ENCODE measurements around the gene ITM2B.
"Not testable (repeated sequence)": the region's sequence is repeated elsewhere in the genome, so short reads cannot be mapped to it uniquely, and the experiment has no call there.

ITM2B gene

DNA sequence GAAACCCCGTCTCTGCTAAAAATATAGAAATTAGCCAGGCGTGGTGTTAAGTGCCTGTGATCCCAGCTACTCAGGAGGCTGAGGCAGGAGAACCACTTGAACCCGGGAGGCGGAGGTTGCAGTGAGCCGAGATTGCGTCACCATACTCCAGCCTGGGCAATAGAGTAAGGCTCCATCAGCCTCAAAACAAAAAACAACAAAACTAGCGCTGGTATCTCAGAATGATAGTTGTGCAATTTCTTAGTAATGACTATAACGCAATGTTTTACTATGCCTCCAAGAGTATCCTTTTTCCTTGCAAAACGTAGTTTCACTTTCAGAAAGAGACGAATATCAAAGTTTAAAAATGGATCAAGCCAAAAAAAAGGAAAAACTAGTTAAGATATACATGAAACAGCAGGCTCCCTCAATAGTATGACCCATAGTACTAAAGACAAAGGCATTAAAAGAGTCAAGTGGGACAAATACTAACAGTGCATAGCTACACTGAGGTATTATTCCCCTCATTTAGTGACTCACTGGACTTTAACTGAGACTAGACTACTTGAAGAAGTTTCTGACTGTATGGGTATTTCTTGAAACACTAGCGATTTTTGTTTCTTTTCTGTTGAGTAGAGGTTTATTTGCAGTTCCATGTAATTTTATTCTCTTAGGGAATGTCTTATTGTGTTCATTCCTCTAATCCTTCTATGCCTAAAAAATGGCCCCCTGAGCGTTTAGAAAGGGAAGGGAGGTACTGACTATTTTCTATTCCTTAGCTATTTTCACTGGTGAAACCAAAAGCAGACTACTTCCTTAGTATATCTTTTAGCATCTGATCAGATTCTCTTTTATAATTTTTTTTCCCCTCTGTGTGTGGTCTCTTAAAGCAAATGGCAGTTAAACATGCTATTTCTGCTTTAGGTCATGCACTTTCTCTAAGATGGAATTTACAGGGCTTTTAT, 10.4 kb upstream of the ITM2B start:
- no peak for DNase-seq (ENCODE audit: low spot score)

DNA sequence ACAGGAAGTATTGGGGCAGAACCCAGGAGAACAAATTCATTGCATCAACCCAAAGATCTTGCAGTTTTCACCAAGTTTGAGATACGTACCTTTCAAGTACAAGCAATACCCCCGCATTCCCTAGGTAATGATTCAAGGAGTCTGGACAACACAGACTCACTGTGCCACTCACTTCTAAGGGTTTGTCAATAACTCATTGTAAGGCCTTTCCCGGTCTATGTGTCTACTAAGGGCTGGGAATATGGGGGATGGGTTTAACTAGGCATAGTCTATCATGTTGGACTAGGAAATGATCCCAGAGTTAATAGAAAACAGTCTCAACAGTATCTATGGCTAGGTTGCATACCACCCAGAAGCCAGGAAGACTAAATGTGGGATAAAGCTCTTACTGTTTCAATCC, 8.3 kb upstream of the ITM2B start:
- no peak for DNase-seq (ENCODE audit: low spot score)

- no peak for DNase-seq (ENCODE audit: low spot score)
These were observed 2.5 kb upstream of the ITM2B start for GRCh38 chr13:48230541-48230940.

DNA sequence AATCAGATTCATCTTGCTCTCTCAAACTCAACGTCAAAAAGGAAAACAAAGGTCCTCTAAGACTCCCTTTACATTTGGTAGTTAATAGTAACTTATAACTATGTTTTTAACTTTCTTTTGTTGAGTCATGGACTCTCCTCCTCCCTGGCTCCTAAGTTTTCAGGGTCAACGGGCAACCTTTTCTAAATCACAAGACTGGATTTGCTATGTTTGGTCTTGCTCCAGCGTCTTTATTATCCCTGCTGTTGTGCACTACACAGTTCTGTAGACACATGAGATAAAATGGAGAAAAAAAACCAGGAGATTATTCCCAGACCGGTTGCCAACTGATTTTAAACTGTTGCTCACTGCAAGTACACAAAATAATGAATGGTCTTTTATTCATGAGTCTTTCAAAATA, 1.9 kb upstream of the ITM2B start:
- no peak for DNase-seq (ENCODE audit: low spot score)

GRCh38 chr13:48231933-48232332, 1.1 kb upstream of the ITM2B start:
- no peak for DNase-seq (ENCODE audit: low spot score)

GRCh38 chr13:48232420-48233045, 473 bp upstream of the ITM2B start:
- DNase-seq (ENCODE audit: low spot score) = peak; percentile 35

DNA sequence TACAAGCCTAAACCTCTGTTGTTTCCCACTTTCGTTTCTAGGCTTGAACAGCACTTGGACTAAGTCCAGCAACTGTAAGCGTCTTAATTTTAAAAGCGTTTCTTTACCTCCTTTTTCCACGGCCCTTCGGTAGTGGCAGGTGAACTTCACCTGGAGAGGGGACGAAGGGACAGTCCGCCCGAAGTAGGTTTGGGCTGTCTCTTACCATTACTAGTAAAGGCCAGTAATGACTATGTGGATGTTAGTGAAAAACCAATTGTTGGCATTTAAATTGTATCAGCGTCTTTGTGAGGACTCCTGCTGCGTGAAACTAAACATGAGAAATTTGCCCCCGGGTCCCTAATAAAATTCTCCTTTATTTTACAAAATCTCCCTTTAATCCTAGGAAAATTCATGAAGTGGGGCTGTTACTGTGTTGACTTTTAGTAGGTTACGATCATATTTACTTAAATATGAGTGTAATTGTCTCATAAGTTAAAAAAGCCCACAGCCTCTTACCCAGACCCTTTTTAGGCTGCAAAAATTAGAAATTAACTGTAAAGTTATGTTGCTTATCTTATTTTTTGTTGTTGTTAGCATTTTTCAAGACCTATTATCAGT, 983 bp downstream of the ITM2B start:
- no peak for DNase-seq (ENCODE audit: low spot score)

GRCh38 chr13:48234566-48235340, 1.7 kb downstream of the ITM2B start:
- no peak for DNase-seq (ENCODE audit: low spot score)

DNA sequence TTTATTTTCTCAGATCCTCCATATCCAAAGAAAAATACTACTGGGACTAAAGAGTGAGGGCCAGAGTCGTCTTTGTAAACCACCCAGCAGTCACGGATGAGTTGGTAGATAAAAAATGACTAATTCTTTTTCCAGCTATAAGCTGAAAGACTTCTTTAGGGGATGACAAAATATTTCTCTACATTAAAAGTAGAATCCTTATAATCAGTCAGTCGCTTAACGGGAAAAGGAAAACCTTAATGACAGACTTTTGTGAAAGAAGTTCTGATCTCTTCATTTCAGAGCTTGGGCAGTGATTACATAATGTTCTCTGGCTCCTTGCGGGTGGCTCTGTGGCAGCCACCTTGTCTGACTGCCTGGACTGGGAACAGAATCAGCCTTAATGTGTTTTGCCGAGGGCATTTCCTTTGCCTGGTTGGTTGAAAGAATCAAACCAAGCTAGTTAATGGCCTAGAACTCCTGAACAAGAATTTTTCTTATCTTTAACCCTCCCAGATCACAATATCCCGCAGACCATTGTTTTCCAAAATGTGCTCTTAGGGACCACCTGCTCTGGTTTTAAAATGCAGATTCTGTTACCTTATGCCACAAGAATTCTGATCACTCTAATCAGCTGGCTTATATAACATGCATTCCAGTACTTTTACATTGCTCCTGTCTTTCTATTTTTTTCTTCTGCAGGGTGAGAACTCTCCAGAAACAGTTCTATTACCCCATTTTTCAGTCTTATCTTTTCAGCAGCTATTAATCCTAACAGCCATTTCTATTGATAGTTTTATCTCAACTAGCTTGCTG, 2.5 kb downstream of the ITM2B start:
- DNase-seq (ENCODE audit: low spot score) = peak; percentile 8

- peak; percentile 22 for DNase-seq (ENCODE audit: low spot score)
These were observed 3.7 kb downstream of the ITM2B start for GRCh38 chr13:48236528-48237353.

- not testable (repeated sequence) for DNase-seq (ENCODE audit: low spot score)
These were observed 6.4 kb downstream of the ITM2B start for GRCh38 chr13:48239369-48239768.

DNA sequence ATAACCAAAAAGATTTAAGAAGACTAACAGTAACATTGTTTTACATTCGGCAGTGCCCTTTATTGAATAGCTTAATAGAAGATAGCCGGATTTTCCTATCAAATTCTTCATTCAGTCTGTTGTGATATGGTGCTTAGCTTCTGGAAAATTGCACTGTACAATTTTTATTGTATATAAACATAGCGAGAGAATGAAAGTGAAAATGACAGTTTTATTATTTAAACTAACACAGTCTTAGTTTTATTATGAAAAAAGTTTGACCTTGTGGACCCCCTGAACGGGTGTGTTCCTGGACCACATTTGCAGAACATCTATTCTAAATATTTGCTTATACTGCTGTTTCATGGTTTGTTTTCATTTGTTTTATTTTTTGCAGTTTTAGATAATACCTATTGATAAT, 8.6 kb downstream of the ITM2B start:
- DNase-seq (ENCODE audit: low spot score) = no peak

DNA sequence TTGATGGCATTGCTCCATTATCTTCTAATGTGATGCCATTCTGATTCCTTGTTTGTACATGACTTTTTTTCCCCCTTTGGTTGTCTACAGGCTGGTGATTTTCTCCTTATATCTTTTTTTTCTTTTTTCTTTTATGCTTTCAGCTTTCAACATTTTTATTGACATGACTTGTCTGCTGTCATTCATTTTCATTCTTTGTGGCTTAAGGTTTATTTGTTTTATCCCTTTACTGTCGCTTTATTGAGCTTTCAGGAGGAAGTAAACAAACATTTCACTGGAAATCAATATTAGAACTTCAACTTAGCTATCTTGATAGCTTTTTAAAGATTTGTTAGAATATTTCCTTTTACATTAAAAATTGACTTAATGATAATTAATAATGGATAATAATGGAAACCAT, 9.7 kb downstream of the ITM2B start:
- DNase-seq (ENCODE audit: low spot score) = no peak

DNA sequence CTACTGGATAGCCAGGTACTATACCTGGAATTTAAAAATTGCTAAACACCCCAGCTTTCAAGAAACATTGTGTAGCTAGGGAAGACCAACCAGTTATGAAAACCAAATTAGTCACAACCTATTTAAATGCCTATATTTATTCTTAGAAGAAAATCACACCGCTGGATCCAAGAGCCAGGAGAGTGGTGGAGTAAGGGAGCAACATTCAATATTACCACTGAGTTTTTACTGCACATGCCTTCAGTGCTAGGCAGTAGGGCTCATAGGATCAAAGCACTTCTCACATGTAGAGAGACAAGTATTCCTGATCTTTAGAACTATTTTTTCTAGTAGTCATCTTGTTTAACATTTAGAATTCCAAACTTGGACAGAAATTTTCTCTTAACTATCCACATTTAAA, 11.2 kb downstream of the ITM2B start:
- no peak for DNase-seq (ENCODE audit: low spot score)

- DNase-seq (ENCODE audit: low spot score) = no peak
These were observed 13.1 kb downstream of the ITM2B start for GRCh38 chr13:48246102-48246501.

DNA sequence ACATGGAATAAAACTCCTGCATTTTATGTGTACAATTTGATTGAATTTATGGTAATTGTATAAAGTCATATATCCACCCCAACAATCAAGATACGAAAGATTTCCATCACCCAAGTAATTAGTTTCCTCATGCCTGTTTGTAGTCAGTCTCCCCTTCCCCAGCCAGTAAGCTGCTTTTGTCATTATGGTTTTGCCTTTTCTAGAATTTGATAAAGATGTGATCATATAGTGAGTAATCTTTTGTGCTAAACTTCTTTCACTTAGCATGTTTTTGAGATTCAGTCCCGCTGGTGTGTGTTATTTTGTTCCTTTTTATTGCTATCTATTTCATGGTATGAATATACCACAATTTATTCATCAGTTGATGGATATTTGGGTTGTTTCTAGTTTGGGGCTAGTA, 16.0 kb downstream of the ITM2B start:
- no peak for DNase-seq (ENCODE audit: low spot score)

DNA sequence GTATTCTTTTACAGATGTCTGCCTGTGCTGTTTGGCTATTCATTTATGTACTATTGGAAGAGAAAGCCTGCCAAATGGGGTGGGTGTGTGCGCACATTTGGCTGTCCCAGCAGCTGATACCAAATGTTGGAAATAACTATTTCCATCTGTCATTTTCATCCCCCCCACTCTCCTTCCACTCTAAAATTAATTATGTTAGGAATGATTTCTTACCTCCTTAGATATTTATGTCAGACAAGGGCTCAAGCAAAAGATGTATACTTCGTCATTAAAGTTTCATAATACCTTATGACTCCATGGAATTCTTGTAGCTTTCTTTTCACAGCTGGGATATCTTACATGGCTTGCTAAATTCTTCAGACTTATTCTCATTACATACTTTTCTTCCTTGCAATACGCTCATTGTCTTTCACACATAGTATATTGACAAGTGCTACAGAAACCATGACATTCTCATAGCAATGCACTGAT, 18.6 kb downstream of the ITM2B start:
- no peak for DNase-seq (ENCODE audit: low spot score)

GRCh38 chr13:48252176-48252575, 19.2 kb downstream of the ITM2B start:
- DNase-seq (ENCODE audit: low spot score) = no peak

- DNase-seq (ENCODE audit: low spot score) = no peak
These were observed 20.8 kb downstream of the ITM2B start for GRCh38 chr13:48253849-48254248.

DNA sequence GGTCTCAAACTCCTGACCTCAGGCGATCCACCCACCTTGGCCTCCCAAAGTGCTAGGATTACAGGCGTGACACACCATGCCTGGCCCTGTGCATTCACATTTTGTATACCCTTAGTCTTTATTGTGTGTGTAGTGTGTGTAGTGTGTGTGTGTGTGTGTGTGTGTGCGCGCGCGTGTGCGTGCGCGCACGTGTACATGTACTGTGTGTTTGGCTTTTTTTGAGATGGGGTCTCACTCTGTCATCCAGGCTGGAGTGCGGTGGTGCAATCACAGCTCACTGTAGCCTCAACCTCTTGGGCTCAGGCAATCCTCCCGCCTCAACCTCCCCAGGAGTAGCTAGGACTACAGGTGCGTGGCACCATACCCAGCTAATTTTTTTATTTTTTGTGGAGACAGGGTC, 22.1 kb downstream of the ITM2B start:
- DNase-seq (ENCODE audit: low spot score) = no peak
